Prostate gland (tissue), 2 donors: ENCODE measurements around the gene CLASP1.

Source experiments
- POLR2A ChIP-seq: fragments of 450-650 bp; IDR thresholded peaks from one replicate; pipeline ENCODE4 v1.6.1; 2016; ENCODE audit warnings: antibody characterized with exemption, mild to moderate bottlenecking
- POLR2AphosphoS5 ChIP-seq: sonication (generic); formaldehyde crosslinking; IDR thresholded peaks from one replicate; pipeline ENCODE4 v1.6.1; 2017; ENCODE audit warnings: antibody characterized with exemption
- TF ChIP-seq, protein P1 (sequence below), 4 experiments: fragments of 200-600 bp in 2 of 4; fragments of 450-650 bp in 2 of 4; sonication (generic) in 2 of 4; IDR thresholded peaks; 1 replicate in 3 of 4; 2 replicates in 1 of 4; pipeline ENCODE4 v1.5.1; 2016 to 2019; ENCODE audit warnings: antibody characterized with exemption in 4 of 4, mild to moderate bottlenecking in 2 of 4, moderate library complexity in 2 of 4

DNA sequence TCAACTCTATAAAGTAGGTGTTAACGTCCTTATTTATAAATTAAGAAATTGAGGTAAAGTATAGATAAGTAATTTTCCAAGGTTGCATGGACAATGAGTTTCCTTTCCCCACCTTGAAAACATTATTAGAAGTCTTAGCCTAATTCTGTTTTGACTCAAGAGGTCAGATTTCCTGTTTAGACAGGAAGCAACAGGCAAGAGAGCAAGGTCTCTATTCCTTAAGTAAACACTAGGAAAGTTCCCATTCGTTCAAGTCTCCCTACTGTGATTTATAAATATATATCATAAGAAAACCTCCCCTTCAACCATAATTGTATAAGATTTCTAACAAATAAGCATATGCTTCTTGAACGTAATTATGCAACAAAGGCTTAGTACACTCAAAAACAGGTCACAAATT is 40.3 kb downstream of the CLASP1 start:
- TF ChIP-seq POLR2AphosphoS5 (no peak), POLR2A (no peak)
- TF ChIP-seq, protein P1, sequence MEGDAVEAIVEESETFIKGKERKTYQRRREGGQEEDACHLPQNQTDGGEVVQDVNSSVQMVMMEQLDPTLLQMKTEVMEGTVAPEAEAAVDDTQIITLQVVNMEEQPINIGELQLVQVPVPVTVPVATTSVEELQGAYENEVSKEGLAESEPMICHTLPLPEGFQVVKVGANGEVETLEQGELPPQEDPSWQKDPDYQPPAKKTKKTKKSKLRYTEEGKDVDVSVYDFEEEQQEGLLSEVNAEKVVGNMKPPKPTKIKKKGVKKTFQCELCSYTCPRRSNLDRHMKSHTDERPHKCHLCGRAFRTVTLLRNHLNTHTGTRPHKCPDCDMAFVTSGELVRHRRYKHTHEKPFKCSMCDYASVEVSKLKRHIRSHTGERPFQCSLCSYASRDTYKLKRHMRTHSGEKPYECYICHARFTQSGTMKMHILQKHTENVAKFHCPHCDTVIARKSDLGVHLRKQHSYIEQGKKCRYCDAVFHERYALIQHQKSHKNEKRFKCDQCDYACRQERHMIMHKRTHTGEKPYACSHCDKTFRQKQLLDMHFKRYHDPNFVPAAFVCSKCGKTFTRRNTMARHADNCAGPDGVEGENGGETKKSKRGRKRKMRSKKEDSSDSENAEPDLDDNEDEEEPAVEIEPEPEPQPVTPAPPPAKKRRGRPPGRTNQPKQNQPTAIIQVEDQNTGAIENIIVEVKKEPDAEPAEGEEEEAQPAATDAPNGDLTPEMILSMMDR (IDR thresholded peaks at IDR 0.05): no peak
